NCI-H1105 treated with DMSO at 0.1 percent for 48 hours (cell line): ENCODE measurements around the gene RNU1-4.
"Not testable (repeated sequence)": the region's sequence is repeated elsewhere in the genome, so short reads cannot be mapped to it uniquely, and the experiment has no call there.

Source experiments
- DNase-seq: peaks from one replicate; lab custom pipeline; 2025; lab: John Stamatoyannopoulos, UW

RNU1-4 gene

DNA sequence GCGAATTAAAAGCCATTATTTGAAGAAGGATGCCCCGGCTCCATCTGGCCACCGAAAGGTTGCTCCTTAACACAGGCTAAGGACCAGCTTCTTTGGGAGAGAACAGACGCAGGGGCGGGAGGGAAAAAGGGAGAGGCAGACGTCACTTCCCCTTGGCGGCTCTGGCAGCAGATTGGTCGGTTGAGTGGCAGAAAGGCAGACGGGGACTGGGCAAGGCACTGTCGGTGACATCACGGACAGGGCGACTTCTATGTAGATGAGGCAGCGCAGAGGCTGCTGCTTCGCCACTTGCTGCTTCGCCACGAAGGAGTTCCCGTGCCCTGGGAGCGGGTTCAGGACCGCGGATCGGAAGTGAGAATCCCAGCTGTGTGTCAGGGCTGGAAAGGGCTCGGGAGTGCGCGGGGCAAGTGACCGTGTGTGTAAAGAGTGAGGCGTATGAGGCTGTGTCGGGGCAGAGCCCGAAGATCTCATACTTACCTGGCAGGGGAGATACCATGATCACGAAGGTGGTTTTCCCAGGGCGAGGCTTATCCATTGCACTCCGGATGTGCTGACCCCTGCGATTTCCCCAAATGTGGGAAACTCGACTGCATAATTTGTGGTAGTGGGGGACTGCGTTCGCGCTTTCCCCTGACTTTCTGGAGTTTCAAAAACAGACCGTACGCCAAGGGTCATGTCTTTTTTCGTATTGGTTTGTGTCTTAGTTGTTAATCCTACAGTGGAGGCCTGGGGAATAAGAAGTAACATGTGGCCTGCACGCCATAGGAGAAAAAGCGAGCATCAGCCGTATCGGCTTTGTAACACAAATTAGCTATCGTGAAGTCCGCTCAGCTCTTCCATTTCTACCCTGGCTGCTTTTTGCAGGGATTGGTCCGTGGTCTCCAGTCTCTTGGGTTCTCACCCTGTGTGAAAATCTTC is at the start of gene RNU1-4:
Gene RNU1-4 (plus strand): TSS at position 470 of the 918 bp plus-strand sequence.
- not testable (repeated sequence) for DNase-seq

GRCh38 chr1:16690971-16691682 is 49.2 kb upstream of the RNU1-4 start:
- DNase-seq: not testable (repeated sequence)

DNA sequence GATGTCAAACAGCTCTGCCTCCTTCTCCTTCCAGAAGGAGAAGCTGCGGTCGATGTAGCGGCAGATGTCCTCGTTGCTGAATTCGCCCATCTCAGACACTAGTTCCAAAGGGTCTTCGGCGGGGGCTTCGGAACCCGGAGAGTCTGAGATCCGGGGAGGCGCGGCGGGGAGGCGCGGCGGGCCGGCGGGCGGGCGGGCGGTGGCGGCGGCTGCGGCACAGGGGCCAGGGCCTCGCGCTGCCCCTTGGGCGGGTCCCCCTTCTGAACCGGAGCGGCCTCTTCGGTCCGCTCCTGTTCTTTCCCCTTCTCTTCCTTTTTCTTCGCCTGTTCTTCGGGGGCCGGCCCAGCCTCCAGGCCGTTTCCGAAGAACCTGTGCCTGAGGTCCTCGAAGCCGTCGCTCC is 48.0 kb upstream of the RNU1-4 start:
- not testable (repeated sequence) for DNase-seq

GRCh38 chr1:16692717-16693448 is 47.4 kb upstream of the RNU1-4 start:
- not testable (repeated sequence) for DNase-seq

DNA sequence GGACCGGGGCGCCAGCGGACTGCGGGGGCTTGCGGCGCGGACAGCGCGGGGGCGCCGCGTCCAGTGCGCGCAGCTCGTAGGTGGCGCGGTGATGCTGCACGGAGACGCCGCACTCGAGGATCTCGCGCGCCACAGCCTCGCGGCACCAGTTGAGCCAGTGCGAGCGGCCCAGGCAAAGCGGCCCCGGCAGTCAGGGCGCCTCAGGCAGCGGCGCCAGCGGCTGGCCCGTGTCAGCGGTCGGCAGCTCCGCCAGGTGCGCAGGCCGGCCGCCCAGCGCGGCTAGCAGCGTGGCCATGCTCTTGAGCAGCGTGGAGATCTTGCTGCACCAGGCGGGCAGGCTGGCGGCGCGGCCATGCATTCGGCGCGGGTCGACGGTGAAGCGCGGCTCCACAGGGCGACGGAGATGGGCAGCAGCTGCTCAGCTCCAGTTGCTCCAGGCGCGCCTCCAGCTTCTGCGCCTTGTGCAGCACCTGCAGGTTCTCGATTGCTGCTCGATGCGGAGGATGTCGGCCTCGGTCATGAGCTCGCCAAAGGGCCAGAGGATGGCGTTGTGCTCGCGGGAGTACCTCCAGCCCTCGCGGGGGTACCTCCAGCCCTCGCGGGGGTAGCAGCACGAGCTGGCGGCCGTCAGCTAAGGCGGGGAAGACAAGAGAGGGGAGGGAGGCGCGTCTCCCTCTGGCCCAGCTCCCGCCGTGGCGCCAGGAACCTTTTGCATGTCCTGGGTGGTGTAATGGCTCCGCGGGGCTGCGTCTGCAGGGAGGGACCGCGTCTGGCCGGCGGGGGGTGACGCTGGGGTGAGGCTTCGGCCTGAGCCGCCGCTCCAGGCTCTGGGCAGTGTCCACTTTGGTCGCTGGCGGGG is 46.6 kb upstream of the RNU1-4 start:
- not testable (repeated sequence) for DNase-seq

- not testable (repeated sequence) for DNase-seq
Measured at GRCh38 chr1:16694308-16694702, 46.0 kb upstream of the RNU1-4 start.

- not testable (repeated sequence) for DNase-seq
Measured at GRCh38 chr1:16696507-16697150, 43.7 kb upstream of the RNU1-4 start.

- DNase-seq: not testable (repeated sequence)
Measured at GRCh38 chr1:16697152-16697551, 43.2 kb upstream of the RNU1-4 start.

- DNase-seq: not testable (repeated sequence)
Measured at GRCh38 chr1:16699440-16699839, 40.9 kb upstream of the RNU1-4 start.

GRCh38 chr1:16700138-16700895 is 40.0 kb upstream of the RNU1-4 start:
- DNase-seq: not testable (repeated sequence)

GRCh38 chr1:16701189-16701588 is 39.1 kb upstream of the RNU1-4 start:
- DNase-seq: not testable (repeated sequence)

GRCh38 chr1:16702280-16702679 is 38.0 kb upstream of the RNU1-4 start:
- DNase-seq: not testable (repeated sequence)

DNA sequence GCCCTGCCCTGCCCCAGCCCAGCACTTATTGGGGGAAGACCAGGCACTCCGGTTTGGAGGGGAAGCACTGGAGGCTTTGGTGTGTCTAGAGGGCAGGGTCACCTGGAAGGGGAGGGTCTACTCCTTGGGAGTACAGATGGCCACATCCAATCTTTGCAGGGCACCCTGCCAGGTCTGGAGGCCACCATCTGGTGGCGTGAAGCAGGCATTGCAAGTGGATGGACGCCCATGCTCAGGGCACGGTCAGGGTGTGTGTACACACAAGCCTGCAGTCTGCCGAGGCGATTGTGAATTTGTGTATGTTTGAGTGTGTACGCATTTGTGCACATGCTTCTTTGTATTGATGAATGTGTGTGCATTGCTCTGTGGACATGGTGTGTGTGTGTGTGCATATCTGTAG is 37.2 kb upstream of the RNU1-4 start:
- DNase-seq: not testable (repeated sequence)

DNA sequence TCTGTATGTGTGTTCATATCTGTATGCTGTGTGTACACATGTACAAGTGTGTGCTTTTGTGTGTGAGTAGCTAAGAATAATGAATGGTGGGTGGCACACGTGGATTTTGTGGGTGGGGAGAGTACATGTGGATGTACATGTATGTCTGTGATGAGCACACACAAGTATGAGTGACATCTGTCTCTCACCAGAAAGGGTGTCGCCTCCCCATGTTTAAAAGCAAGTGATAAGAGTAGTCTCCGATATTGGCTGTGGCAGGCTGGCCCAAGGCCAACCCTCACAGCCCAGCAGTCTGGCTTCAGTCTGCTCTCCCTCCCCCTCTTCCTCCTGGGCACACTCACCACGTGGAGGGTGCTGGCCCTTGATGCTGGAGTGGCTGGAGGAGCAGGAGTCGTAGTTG is 36.7 kb upstream of the RNU1-4 start:
- not testable (repeated sequence) for DNase-seq

- not testable (repeated sequence) for DNase-seq
Measured at GRCh38 chr1:16704076-16704475, 36.2 kb upstream of the RNU1-4 start.

GRCh38 chr1:16704502-16705100 is 35.7 kb upstream of the RNU1-4 start:
- not testable (repeated sequence) for DNase-seq

DNA sequence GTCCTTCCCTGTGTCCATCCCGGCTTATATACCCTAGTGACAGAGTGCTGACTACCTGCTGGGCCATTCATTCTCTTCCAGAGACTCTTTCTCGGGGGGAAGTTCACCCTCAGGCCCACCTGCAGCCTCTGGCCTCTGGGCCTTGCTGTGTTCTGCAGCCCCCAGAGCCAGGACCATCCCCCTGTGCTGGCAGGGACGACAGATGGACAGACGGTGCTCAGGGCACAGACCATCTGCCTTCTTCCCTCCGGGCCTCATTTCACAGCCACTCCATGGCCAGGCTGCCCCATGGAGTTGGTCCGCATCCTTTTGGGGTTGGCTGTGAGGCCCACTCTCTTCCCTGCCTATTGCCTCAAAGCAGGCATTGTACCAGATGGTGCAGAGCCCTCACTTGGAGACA is 34.0 kb upstream of the RNU1-4 start:
- DNase-seq: not testable (repeated sequence)

- DNase-seq: not testable (repeated sequence)
Measured at GRCh38 chr1:16707130-16708093, 32.9 kb upstream of the RNU1-4 start.
